Amniotic epithelial cell (primary cell): ENCODE data around the gene SULF2.

Source experiments
- DNase-seq: peaks from one replicate; pipeline ENCODE4 v3.0.0-alpha.2; 2010; ENCODE audit warnings: low read depth

SULF2 gene

GRCh38 chr20:47668313-47669151 lies 116.7 kb downstream of the SULF2 start:
- DNase-seq, result no peak

DNA sequence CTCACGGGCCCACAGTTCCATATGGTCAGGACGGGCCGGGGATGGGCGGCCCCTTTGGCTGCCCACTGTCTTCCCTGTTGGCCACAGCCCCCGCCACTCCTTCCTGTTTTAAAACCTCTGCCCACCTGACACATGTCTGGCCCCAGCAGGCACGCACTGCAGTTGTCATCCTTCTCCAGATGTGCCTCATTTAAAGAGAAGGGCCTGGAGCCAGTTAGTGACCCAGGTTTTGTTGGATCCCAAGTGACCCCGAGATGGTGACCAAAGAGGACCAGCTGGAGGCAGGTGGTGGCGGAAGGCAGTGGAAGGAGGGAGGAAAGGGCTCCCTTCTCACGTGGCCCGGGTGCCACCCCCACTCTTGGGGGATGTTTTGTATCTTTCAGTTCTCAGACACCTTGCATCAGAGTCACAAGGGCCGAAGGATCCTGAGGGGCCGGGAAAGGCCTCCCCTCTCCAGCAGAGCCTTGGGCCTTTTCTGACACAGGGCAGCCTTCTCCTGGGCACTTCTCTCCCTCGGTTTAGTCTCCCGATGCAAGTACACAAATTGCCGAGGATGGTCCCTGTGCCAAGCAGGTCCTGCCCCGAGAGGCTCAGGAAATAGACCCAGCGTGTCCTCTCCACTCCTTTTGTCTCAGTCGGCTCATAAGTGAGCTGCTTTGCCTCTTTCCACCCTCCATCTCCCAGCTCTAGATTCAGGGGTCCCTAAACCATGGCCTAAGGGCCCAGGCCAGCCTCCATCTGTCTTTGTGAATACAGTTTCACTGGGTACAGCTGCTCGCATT lies 117.6 kb downstream of the SULF2 start:
- DNase-seq, result no peak

GRCh38 chr20:47667086-47667485 lies 118.2 kb downstream of the SULF2 start:
- DNase-seq, result no peak

DNA sequence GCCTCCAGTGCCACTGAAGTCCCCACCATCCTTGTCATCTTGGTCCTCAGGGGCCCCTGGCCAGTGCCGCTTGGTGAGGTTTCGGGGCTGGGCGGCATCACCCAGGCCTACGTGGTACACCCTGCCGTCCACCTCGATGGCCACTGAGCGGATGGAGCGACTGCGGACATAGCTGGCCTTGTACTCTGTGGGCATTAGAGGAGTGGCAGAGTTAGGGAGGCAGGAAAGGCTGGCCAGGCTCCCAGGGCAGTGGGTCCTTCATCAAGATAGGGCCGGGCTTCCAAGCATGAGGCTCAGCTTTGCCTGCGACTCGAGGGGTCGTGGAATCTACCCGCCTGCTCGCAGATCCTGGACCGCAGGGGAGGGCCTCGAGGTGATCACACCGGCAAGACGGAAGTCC lies 119.0 kb downstream of the SULF2 start:
- no peak for DNase-seq

DNA sequence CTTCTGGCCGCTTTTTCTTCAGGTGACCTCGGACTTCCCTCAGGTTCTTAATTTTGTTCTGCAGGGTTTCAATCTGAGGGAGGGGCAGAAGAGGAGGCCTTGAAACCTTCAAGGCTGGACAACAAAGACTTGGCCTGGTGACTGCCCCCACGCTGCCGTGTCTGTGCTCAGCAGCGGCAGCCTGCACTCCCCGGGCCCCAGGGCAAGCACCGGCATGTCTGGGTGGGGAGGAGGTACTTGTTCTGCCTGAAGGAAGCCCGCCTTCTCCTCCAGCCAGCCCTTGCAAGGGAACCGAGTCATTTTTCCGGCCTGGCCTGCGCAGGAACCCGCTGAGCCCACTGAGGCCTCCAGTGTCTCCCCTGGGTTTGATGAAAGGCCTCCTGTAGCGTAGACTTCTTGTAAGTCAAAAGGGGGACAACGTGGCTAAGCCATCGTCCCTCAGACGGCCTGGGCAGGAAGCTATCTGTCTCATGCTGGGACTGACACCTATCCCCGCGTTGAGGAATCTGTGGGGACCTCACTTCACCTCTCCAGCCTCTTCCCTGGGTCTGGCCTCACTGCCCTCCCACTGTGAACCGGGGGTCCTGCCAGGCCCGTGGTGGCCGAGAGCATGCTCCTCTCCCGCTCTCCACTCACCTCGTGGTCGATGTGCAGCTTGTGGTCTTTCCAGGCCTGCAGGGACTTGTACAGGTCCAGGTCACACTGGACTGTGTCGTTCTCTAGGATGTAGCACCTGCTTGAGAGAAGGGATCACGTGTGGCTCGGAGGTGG lies 119.9 kb downstream of the SULF2 start:
- DNase-seq, result no peak

DNA sequence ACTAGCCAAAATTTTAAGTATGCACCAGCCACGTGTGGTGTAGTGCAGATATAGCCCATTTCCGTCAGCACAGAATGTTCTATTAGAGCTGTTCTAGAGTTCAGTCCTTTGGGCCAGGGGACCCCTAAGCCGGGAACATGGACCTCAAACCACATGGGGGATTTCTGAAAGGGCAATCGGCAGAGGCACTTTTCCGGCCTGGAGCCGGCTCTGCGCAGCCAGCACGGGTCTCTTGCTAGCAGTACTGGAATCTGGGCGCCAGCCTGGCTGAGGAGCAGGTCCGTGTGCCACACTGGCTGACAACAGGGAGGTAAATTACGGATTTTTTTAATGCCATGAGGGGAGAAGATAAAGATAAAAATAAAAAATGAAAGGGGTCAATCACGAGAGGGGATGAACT lies 120.5 kb downstream of the SULF2 start:
- DNase-seq, result no peak

DNA sequence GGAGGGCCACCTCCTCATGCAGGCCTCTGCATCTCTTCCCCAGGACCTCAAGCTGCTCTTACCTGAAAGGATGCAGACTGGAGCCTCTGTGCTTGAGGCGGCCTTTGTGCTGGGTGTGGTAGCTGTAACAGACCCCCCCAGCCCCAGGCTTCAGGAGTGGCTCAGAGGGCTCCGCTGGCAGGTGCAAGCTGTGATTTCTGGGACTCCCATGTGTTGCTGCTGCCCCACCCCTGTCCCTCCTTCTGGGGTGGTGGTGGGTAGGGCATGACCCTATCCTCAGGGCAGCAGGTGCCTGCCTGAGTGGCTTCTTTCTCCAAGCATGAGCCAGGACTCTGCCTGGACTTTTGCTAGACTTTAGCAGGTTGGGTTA lies 121.2 kb downstream of the SULF2 start:
- no peak for DNase-seq

DNA sequence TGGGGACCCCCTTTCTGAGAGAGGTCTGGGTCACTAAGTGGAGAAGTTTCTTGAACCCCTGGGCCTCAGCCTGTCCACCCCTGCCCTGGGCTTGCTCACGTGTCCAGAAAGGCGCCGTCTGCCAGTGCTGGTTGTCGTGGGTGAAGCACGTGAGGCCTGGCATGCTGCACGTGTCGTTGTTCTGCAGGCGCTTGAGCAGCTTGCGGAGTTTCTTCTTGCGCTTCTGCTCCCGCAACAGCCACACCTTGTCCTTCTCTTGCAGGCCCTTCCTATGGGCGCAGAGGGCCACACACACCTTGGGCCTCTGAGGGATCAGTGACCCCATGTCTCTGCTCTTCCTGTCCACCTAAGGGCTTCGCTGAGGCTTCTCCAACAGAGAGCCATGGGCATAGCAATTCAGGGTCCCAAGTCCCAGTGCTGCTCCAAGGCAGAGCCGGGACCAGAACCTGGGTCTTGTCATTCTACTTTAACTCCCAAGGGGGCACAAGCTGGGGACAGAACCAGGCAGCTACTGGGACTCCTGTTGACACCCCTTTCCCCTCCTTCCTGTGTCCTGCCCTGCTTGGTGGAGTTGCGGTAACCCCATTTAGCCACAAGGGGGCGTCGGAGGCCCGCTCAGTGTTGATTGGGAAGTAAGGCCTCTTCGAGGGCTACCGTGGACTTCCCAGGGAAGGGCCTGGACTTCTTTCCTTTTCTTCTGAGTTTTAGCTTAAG lies 121.8 kb downstream of the SULF2 start:
- DNase-seq, result peak; percentile 58

- no peak for DNase-seq
These were observed 122.6 kb downstream of the SULF2 start for GRCh38 chr20:47662483-47663353.

GRCh38 chr20:47661714-47662113 lies 123.6 kb downstream of the SULF2 start:
- DNase-seq, result no peak

- no peak for DNase-seq
These were observed 124.1 kb downstream of the SULF2 start for GRCh38 chr20:47660983-47661700.

DNA sequence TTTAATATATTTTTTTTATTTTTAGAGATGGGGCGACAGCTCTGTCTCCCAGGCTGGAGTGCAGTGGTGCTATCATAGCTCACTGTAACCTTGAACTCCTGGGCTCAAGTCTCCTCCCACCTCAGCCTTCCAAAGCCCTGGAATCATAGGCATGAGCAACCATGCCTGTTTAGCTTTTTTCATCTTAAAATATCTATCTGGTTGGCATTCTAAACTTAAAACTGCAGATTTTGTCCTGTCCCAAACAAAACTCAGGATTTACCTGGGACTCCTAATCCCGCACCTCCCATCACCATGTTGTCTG lies 124.7 kb downstream of the SULF2 start:
- DNase-seq, result no peak

GRCh38 chr20:47659904-47660601 lies 125.2 kb downstream of the SULF2 start:
- DNase-seq, result peak; percentile 15

GRCh38 chr20:47656318-47656717 lies 129.0 kb downstream of the SULF2 start:
- no peak for DNase-seq

DNA sequence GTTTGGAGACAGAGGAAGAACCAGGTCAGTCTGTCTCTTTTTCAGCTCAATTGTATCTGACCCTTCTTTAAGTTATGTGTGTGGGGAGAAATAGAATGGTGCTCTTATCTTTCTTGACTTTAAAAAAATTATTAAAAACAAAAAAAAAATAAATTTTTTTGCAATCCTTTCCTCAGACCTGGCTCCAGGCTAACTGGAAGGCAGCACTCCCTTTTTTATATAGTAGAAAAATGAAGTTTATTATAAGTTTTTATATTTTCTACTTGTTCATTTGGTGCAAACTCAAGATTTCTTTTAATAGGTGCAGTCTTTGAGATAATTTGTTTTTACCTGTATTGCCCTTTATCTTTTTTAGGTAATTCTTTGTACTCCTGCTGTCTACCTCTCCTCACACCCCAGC lies 129.6 kb downstream of the SULF2 start:
- no peak for DNase-seq

GRCh38 chr20:47654370-47654769 lies 130.9 kb downstream of the SULF2 start:
- DNase-seq, result no peak

- no peak for DNase-seq
These were observed 131.4 kb downstream of the SULF2 start for GRCh38 chr20:47653869-47654268.

- no peak for DNase-seq
These were observed 132.5 kb downstream of the SULF2 start for GRCh38 chr20:47652794-47653193.

- no peak for DNase-seq
These were observed 133.0 kb downstream of the SULF2 start for GRCh38 chr20:47652301-47652700.

GRCh38 chr20:47648943-47649342 lies 136.3 kb downstream of the SULF2 start:
- no peak for DNase-seq
